Measurements from ENCODE around the gene CRTAC1. TPM values are rescaled to one million over a fixed set of nuclear protein-coding genes. Genes with fewer than 3 reads are reported as not detected.

The CRTAC1 gene
- total and polyA plus RNA-seq, 9 of the 15 experiments (the other 6 are each of a cell fraction or from before 2014, with no cell fraction given) = not detected

- FAIRE-seq (no peak), ATAC-seq (no peak)
- H3K27me3 ChIP-seq (ENCODE audit: control insufficient read depth in 2 of 2, insufficient read depth in 2 of 2, low read length in 2 of 2) = peaks cover 17 to 56% of the 10 kb centered on the region in 2 experiments
These were observed 9.4 kb upstream of the CRTAC1 start for GRCh38 chr10:98039690-98040381.

More at GRCh38 chr10:98039690-98040381, 9.4 kb upstream of the CRTAC1 start:
- H3K4me3 ChIP-seq = no peak overlapping the region
- no peak for TF ChIP-seq BRF1 (IDR thresholded peaks at IDR 0.05; ENCODE audit: borderline replicate concordance, extremely low read depth, insufficient read length)
- TF ChIP-seq ZKSCAN1 (IDR thresholded peaks at IDR 0.05; ENCODE audit: low read depth, low read length) = no peak
- TF ChIP-seq TRIM24 (IDR thresholded peaks at IDR 0.05) = no peak
- no peak for TF ChIP-seq DNMT1 (IDR thresholded peaks at IDR 0.05)
- no peak for TF ChIP-seq RBM17 (IDR thresholded peaks at IDR 0.05; ENCODE audit: borderline replicate concordance, low read depth, low read length)
- no peak for TF ChIP-seq CCNT2 (IDR thresholded peaks at IDR 0.05; ENCODE audit: borderline replicate concordance, extremely low read depth, insufficient read length, low read depth, low read length)
- no peak for TF ChIP-seq HIVEP1 (CRISPR knock-in tag; IDR thresholded peaks at IDR 0.05)
- TF ChIP-seq ZNF764 (CRISPR knock-in tag; IDR thresholded peaks at IDR 0.05; ENCODE audit: low read depth) = no peak
- no peak for TF ChIP-seq BACH1 (tag; IDR thresholded peaks at IDR 0.05)
- TF ChIP-seq WHSC1 (IDR thresholded peaks at IDR 0.05; ENCODE audit: low read length) = no peak
- no peak for TF ChIP-seq ZNF41 (CRISPR knock-in tag; conservative IDR thresholded peaks at IDR 0.05)
- no peak for TF ChIP-seq BDP1 (IDR thresholded peaks at IDR 0.05; ENCODE audit: insufficient read depth, insufficient read length)
- TF ChIP-seq SAFB2 (IDR thresholded peaks at IDR 0.05; ENCODE audit: borderline replicate concordance, low read depth, low read length, severe bottlenecking) = no peak
- no peak for TF ChIP-seq ATF4 (CRISPR knock-in tag; IDR thresholded peaks at IDR 0.05)
- TF ChIP-seq ZNF445 (CRISPR knock-in tag; IDR thresholded peaks at IDR 0.05; ENCODE audit: low read depth) = no peak
- TF ChIP-seq PBX2 (CRISPR knock-in tag; IDR thresholded peaks at IDR 0.05; ENCODE audit: low read depth) = no peak
- TF ChIP-seq PBX2 (tag; conservative IDR thresholded peaks at IDR 0.05; ENCODE audit: low read depth) = no peak
- TF ChIP-seq TRIM28 (IDR thresholded peaks at IDR 0.05) = no peak
- no peak for TF ChIP-seq PURB (CRISPR knock-in tag; IDR thresholded peaks at IDR 0.05; ENCODE audit: low read depth)
- no peak for TF ChIP-seq ZNF354B (CRISPR knock-in tag; IDR thresholded peaks at IDR 0.05)
- no peak for TF ChIP-seq MXI1 (IDR thresholded peaks at IDR 0.05; ENCODE audit: low read depth, low read length)
- no peaks in the 10 kb centered on the region for H3K9me3 ChIP-seq (replicated peaks; ENCODE audit: control insufficient read depth, insufficient read depth, low read depth, low read length)
- DNase-seq (ENCODE audit: extremely low read depth in 1 of 4, low spot score in 3 of 4) = no peak
- H4K20me1 ChIP-seq (replicated peaks; ENCODE audit: control insufficient read depth, insufficient read depth, low read length) = no peaks in the 10 kb centered on the region
- 1% methylated on average over 10 of the region's 10 CpGs for whole genome bisulfite sequencing (ENCODE audit: insufficient coverage, low coverage, missing lambda C conversion rate)
- no peak overlapping the region for H3K9ac ChIP-seq (ENCODE audit: insufficient read depth in 1 of 2, low read depth in 2 of 2, low read length in 2 of 2)
- in situ Hi-C loops (cut with MboI) = loop anchor here (5.0 kb wide), 1 partner anchor 138 kb away; no protein-coding TSS in a partner anchor
- H3K27ac ChIP-seq (ENCODE audit: extremely low read depth, low read depth, low read length) = no peak overlapping the region
- no peaks in the 10 kb centered on the region for H3K9me1 ChIP-seq (ENCODE audit: control insufficient read depth, insufficient read depth, low read length)
- no peak overlapping the region for H2AFZ ChIP-seq (ENCODE audit: low read depth, low read length)
- POLR2A ChIA-PET = no interaction called here
- intact Hi-C loops (cut with micrococcal nuclease) = loop anchor here (2.0 kb wide), 1 partner anchor 125 kb away; no protein-coding TSS in a partner anchor
- no TSS peak for BruUV-seq (replicated peaks)
- H3K36me3 ChIP-seq (ENCODE audit: control insufficient read depth, insufficient read depth, low read length) = no peaks in the 10 kb centered on the region
- CTCF ChIA-PET (ENCODE audit: low intra/inter-chr PET ratio) = interaction anchor here (0.6 kb wide), 1 partner anchor 967 kb away, joined by 3 read pairs; no protein-coding TSS in a partner anchor
- no peak overlapping the region for H3K4me2 ChIP-seq (ENCODE audit: insufficient read depth, low read length)
- no peaks in the 10 kb centered on the region for H3K79me2 ChIP-seq (ENCODE audit: control insufficient read depth, insufficient read depth, low read length)
- peaks cover 0 to 5% of the 10 kb centered on the region in 2 experiments; a peak in 2 of 5 replicates for H3K4me1 ChIP-seq (replicated peaks in 1 of 2; ENCODE audit: control insufficient read depth in 2 of 2, insufficient read depth in 2 of 2, low read length in 2 of 2)
